SU-DHL-6 (cell line): ENCODE results near the gene PRKAB2.

ENCODE experiments used
- EZH2phosphoT487 ChIP-seq: fragments of 200-600 bp; sonication (generic), shearing (Covaris generic); conservative IDR thresholded peaks from 2 replicates; pipeline ENCODE4 v1.6.1; 2018; ENCODE audit warnings: mild to moderate bottlenecking, antibody characterized with exemption, low read length, moderate library complexity, mixed read lengths
- TF ChIP-seq, protein P1 (sequence below): fragments of 200-600 bp; sonication (generic); IDR thresholded peaks from one replicate; pipeline ENCODE4 v1.5.1; 2017; ENCODE audit warnings: antibody characterized with exemption, mild to moderate bottlenecking, low read length, moderate library complexity; ENCODE audit not compliant: insufficient read depth, poor library complexity, severe bottlenecking

DNA sequence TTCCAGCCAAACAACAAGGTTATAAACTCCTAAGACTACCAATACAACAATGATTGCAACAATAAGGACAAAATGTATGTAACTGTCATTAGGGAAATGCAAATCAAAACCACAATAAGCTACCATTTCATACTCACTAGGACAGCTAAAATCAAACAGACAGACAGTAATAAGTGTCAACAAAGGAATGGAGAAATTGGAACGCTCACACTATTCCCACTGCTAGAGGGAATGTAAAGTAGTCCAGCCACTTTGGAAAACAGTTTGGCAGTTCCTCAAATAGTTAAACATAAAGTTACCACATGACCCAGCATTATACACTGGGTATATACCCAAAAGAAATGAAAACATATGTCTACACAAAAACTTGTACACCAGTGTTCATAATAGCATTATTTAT is 9.3 kb downstream of the PRKAB2 start:
- TF ChIP-seq, protein P1, sequence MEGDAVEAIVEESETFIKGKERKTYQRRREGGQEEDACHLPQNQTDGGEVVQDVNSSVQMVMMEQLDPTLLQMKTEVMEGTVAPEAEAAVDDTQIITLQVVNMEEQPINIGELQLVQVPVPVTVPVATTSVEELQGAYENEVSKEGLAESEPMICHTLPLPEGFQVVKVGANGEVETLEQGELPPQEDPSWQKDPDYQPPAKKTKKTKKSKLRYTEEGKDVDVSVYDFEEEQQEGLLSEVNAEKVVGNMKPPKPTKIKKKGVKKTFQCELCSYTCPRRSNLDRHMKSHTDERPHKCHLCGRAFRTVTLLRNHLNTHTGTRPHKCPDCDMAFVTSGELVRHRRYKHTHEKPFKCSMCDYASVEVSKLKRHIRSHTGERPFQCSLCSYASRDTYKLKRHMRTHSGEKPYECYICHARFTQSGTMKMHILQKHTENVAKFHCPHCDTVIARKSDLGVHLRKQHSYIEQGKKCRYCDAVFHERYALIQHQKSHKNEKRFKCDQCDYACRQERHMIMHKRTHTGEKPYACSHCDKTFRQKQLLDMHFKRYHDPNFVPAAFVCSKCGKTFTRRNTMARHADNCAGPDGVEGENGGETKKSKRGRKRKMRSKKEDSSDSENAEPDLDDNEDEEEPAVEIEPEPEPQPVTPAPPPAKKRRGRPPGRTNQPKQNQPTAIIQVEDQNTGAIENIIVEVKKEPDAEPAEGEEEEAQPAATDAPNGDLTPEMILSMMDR, result no peak
- no peak for TF ChIP-seq EZH2phosphoT487
